ENCODE data around the gene UTF1.

GRCh38 chr10:133235265-133235855, 5.3 kb downstream of the UTF1 start:
- TF ChIP-seq CTCF (tag by site-specific recombination; IDR thresholded peaks at IDR 0.05): no peak
- no peak for TF ChIP-seq ZNF362 (tag by site-specific recombination; IDR thresholded peaks at IDR 0.05)
- no peak for TF ChIP-seq ZBTB10 (tag by site-specific recombination; IDR thresholded peaks at IDR 0.05)
- no peak for TF ChIP-seq ZNF561 (tag by site-specific recombination; IDR thresholded peaks at IDR 0.05; ENCODE audit: borderline replicate concordance)
- TF ChIP-seq ZNF121 (tag by site-specific recombination; IDR thresholded peaks at IDR 0.05): no peak
- no peak for TF ChIP-seq ZNF830 (tag by site-specific recombination; IDR thresholded peaks at IDR 0.05; ENCODE audit: low read depth)
- no peak for TF ChIP-seq ZBTB17 (tag by site-specific recombination; IDR thresholded peaks at IDR 0.05)
- TF ChIP-seq REST (tag by site-specific recombination; IDR thresholded peaks at IDR 0.05): no peak
- no peak for TF ChIP-seq ZSCAN18 (tag by site-specific recombination; IDR thresholded peaks at IDR 0.05)
- TF ChIP-seq ZNF350 (tag by site-specific recombination; IDR thresholded peaks at IDR 0.05): no peak
- TF ChIP-seq ZNF600 (tag by site-specific recombination; IDR thresholded peaks at IDR 0.05): no peak
